ENCODE data around the gene PLA2G2C. TPM values are rescaled to one million over a fixed set of nuclear protein-coding genes. Genes with fewer than 3 reads are reported as not detected.

PLA2G2C gene
- total RNA-seq, 4 donors from 2014 or later = not detected

DNA sequence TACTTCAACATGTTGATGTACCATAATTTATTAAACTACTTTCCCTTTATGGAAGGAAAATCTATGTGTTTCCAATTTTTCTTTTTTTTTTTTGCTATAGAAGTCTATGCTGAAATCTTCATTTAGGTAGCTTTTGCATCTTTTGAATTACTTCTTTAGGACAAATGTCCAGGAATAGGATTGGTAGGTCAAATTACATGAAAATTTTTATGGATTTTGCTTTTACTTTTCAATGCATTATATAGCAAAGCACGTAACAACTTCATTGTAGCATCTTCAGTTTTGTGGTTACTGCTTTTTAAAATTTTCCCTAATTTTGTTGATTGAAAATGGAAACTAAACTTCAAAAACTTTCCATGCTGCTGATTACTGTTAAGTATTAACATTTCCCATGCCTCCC is 12.0 kb upstream of the PLA2G2C start:
- Histone ChIP-seq H3K27ac (no peak overlapping the region), H3K4me3 (no peak overlapping the region), H3K36me3 (no peaks in the 10 kb centered on the region), H3K9me3 (no peaks in the 10 kb centered on the region), H3K4me1 (peaks cover 14% of the 10 kb centered on the region), H3K27me3 (peaks cover 4% of the 10 kb centered on the region)
- no peak for DNase-seq (ENCODE audit: low spot score in 2 of 2)
- TF ChIP-seq POLR2A (IDR thresholded peaks at IDR 0.05) = no peak
- TF ChIP-seq, protein P1, sequence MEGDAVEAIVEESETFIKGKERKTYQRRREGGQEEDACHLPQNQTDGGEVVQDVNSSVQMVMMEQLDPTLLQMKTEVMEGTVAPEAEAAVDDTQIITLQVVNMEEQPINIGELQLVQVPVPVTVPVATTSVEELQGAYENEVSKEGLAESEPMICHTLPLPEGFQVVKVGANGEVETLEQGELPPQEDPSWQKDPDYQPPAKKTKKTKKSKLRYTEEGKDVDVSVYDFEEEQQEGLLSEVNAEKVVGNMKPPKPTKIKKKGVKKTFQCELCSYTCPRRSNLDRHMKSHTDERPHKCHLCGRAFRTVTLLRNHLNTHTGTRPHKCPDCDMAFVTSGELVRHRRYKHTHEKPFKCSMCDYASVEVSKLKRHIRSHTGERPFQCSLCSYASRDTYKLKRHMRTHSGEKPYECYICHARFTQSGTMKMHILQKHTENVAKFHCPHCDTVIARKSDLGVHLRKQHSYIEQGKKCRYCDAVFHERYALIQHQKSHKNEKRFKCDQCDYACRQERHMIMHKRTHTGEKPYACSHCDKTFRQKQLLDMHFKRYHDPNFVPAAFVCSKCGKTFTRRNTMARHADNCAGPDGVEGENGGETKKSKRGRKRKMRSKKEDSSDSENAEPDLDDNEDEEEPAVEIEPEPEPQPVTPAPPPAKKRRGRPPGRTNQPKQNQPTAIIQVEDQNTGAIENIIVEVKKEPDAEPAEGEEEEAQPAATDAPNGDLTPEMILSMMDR (IDR thresholded peaks at IDR 0.05) = no peak
- no peak for TF ChIP-seq POLR2AphosphoS5 (IDR thresholded peaks at IDR 0.05)
- no peak for TF ChIP-seq EP300 (IDR thresholded peaks at IDR 0.05)
- WGBS = 85% methylated on average over 1 of the region's 1 CpG

DNA sequence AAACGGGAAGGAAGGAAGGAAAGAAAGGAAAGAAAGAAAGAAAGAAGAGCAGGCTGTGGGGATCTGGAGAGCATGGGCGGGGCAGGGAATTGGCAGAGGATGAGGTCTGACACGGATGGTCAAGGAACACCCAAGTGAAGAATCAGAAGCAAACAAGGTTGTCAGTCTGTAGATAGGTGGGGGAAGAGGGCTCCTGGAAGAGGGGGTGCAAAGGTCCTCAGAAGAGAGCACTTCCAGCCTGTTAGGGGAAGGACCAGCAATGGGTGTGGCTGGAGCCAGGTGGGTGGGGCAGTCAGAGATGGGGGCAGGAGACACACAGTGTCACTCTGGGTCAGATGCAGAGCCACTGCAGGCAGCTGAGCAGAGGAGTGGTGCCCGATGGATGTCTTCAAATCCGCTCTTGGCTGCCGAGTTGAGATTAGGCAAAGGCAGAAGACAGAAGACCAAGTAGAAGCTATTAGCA is 11.0 kb upstream of the PLA2G2C start:
- TF ChIP-seq, protein P1 (IDR thresholded peaks at IDR 0.05) = no peak
- TF ChIP-seq POLR2A (IDR thresholded peaks at IDR 0.05) (no peak), POLR2AphosphoS5 (IDR thresholded peaks at IDR 0.05) (no peak), EP300 (IDR thresholded peaks at IDR 0.05) (no peak)
- Histone ChIP-seq H3K4me1 (peaks cover 19% of the 10 kb centered on the region), H3K4me3 (no peak overlapping the region), H3K36me3 (no peaks in the 10 kb centered on the region), H3K9me3 (no peaks in the 10 kb centered on the region), H3K27me3 (peaks cover 4% of the 10 kb centered on the region), H3K27ac (no peak overlapping the region)
- 63% methylated on average over 6 of the region's 6 CpGs for WGBS
- no peak for DNase-seq (ENCODE audit: low spot score in 2 of 2)

DNA sequence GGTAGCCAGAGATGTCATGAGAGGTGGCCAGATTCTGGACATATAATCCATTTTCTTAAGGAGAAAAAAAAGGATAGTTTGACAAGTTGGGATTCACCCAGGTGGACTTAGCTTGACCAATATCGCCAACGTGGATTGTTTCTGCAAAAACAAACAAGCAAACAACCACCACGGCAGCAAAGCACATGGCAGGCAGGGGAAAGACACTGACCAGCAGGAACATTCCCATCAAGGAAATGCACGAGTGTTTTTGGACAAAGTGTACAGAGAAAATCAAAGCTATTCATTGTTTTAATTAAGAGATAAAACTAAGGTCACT is 9.1 kb upstream of the PLA2G2C start:
- Histone ChIP-seq H3K36me3 (no peaks in the 10 kb centered on the region), H3K4me1 (peaks cover 19% of the 10 kb centered on the region), H3K27ac (no peak overlapping the region), H3K9me3 (no peaks in the 10 kb centered on the region), H3K27me3 (peaks cover 11% of the 10 kb centered on the region), H3K4me3 (no peak overlapping the region)
- 66% methylated on average over 4 of the region's 4 CpGs for WGBS
- TF ChIP-seq, protein P1 (IDR thresholded peaks at IDR 0.05) = no peak
- TF ChIP-seq POLR2A (IDR thresholded peaks at IDR 0.05) (no peak), POLR2AphosphoS5 (IDR thresholded peaks at IDR 0.05) (no peak), EP300 (IDR thresholded peaks at IDR 0.05) (no peak)
- DNase-seq (ENCODE audit: low spot score in 2 of 2) = no peak

DNA sequence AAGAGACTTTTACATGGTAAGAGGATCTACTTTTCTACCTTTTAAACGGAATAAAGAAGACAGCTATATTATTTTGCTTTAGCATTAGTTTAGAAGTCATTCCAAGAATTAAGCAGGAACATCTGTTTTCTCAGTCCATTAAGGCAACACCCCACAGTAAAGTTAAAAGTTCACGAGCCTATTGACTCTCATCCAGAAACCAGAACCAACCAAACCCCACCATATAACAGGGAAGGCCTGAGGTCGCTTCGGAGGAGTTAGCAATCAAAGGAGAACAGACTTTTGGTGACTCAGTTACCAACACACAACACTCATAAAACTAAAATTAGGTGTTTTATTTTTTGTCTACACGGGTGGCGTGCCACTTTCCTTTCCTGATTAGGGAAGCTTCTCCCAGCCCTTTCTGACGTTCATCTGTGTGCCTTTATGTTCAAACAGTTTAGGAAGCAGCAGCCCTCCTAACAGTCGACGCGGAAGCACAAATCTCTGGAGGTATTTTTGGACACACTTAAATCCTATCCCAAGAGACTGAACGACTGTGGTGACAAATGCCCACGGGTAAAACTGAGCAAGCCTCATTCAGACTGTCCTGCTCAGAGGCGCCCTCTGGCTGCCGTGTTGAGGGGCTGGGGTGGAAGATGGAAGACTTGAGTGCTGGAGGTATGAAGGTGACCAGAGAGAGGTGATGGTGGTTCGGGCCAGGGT is 8.6 kb upstream of the PLA2G2C start:
- Histone ChIP-seq H3K36me3 (no peaks in the 10 kb centered on the region), H3K27ac (no peak overlapping the region), H3K9me3 (no peaks in the 10 kb centered on the region), H3K27me3 (peaks cover 14% of the 10 kb centered on the region), H3K4me3 (no peak overlapping the region), H3K4me1 (peaks cover 19% of the 10 kb centered on the region)
- no peak for TF ChIP-seq POLR2AphosphoS5 (IDR thresholded peaks at IDR 0.05)
- TF ChIP-seq, protein P1 (IDR thresholded peaks at IDR 0.05) = peak; percentile 61 to 85
- 20% methylated on average over 15 of the region's 15 CpGs for WGBS
- DNase-seq (ENCODE audit: low spot score in 2 of 2) = peak in 1 of 2 donors; percentile 74

DNA sequence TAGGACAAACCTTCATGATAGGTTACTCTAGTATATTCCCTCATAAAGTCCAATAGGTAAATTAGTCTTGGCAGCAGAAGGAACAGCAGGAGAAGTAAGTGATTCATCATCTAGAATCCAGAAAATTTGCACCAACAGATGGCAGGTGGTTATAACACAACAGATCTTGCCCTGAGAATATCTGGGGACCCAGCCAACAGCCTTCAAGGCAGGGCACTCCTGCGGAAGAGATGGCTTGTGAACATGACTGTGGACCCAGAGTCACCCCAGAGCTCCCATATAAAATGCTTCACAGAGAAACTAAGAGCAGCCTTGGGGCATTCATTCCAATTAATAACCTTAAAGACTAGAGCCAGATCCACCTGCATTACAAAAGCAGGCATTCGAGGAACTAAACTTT is 7.9 kb upstream of the PLA2G2C start:
- H3K4me3 ChIP-seq = no peak overlapping the region
- WGBS = 30% methylated on average over 2 of the region's 2 CpGs
- peaks cover 19% of the 10 kb centered on the region for H3K27me3 ChIP-seq
- H3K27ac ChIP-seq = no peak overlapping the region
- DNase-seq (ENCODE audit: low spot score in 2 of 2) = no peak
- no peaks in the 10 kb centered on the region for H3K36me3 ChIP-seq
- H3K4me1 ChIP-seq = peaks cover 19% of the 10 kb centered on the region
- H3K9me3 ChIP-seq = no peaks in the 10 kb centered on the region
- TF ChIP-seq POLR2AphosphoS5 (IDR thresholded peaks at IDR 0.05) (no peak), EP300 (IDR thresholded peaks at IDR 0.05) (no peak), POLR2A (IDR thresholded peaks at IDR 0.05) (no peak)
- TF ChIP-seq, protein P1 (IDR thresholded peaks at IDR 0.05) = no peak
